ENCODE results near the gene ENTHD1. TPM values are rescaled to one million over a fixed set of nuclear protein-coding genes. Genes with fewer than 3 reads are reported as not detected.

ENTHD1 gene
- total and polyA plus RNA-seq, 2 experiments from 2014 or later: not detected

- H3K4me3 ChIP-seq: no peak overlapping the region
- no peak overlapping the region for H3K27ac ChIP-seq
- H3K27me3 ChIP-seq: peaks cover 10% of the 10 kb centered on the region
- H3K9me3 ChIP-seq (ENCODE audit: low read depth): no peaks in the 10 kb centered on the region
- TF ChIP-seq, protein P1, sequence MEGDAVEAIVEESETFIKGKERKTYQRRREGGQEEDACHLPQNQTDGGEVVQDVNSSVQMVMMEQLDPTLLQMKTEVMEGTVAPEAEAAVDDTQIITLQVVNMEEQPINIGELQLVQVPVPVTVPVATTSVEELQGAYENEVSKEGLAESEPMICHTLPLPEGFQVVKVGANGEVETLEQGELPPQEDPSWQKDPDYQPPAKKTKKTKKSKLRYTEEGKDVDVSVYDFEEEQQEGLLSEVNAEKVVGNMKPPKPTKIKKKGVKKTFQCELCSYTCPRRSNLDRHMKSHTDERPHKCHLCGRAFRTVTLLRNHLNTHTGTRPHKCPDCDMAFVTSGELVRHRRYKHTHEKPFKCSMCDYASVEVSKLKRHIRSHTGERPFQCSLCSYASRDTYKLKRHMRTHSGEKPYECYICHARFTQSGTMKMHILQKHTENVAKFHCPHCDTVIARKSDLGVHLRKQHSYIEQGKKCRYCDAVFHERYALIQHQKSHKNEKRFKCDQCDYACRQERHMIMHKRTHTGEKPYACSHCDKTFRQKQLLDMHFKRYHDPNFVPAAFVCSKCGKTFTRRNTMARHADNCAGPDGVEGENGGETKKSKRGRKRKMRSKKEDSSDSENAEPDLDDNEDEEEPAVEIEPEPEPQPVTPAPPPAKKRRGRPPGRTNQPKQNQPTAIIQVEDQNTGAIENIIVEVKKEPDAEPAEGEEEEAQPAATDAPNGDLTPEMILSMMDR (IDR thresholded peaks at IDR 0.05; ENCODE audit: low read depth, low read length): no peak
- no peaks in the 10 kb centered on the region for H3K4me1 ChIP-seq (ENCODE audit: low read depth)
- H3K36me3 ChIP-seq: no peaks in the 10 kb centered on the region
- DNase-seq (ENCODE audit: low read depth in 1 of 2, low spot score in 1 of 2): no peak
Measured at GRCh38 chr22:39833610-39834009, 60.0 kb downstream of the ENTHD1 start.

- H3K36me3 ChIP-seq: no peaks in the 10 kb centered on the region
- peaks cover 10% of the 10 kb centered on the region for H3K27me3 ChIP-seq
- no peaks in the 10 kb centered on the region for H3K4me1 ChIP-seq (ENCODE audit: low read depth)
- H3K4me3 ChIP-seq: no peak overlapping the region
- no peaks in the 10 kb centered on the region for H3K9me3 ChIP-seq (ENCODE audit: low read depth)
- H3K27ac ChIP-seq: no peak overlapping the region
- no peak for DNase-seq (ENCODE audit: low read depth in 1 of 2, low spot score in 1 of 2)
- TF ChIP-seq, protein P1 (IDR thresholded peaks at IDR 0.05; ENCODE audit: low read depth, low read length): no peak
Measured at GRCh38 chr22:39833093-39833492, 60.5 kb downstream of the ENTHD1 start.

DNA sequence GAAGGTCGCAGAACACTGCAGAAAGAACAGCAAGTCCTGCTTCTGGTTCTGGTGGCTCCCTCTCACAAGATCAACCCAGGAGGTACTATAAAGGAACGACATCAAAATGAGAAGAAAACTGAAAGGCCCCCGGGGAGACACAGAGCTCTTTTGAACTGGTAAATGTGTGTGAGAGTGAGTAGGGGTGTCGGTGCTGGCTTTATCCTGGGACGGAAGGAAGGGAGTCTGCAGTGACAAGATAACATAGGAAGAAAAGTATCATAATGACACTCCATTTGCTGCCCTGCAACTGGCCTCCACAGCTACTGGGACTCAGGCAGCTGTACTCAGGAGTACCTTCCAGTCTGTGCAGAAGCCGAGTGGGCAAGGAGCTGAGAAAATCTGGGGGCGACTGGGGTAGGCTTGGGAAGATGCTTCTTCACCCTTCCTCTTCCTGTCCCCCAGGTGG, 60.9 kb downstream of the ENTHD1 start:
- no peaks in the 10 kb centered on the region for H3K4me1 ChIP-seq (ENCODE audit: low read depth)
- TF ChIP-seq, protein P1 (IDR thresholded peaks at IDR 0.05; ENCODE audit: low read depth, low read length): no peak
- no peak for DNase-seq (ENCODE audit: low read depth in 1 of 2, low spot score in 1 of 2)
- H3K4me3 ChIP-seq: no peak overlapping the region
- peaks cover 9% of the 10 kb centered on the region for H3K27me3 ChIP-seq
- H3K27ac ChIP-seq: no peak overlapping the region
- no peaks in the 10 kb centered on the region for H3K9me3 ChIP-seq (ENCODE audit: low read depth)
- H3K36me3 ChIP-seq: no peaks in the 10 kb centered on the region

DNA sequence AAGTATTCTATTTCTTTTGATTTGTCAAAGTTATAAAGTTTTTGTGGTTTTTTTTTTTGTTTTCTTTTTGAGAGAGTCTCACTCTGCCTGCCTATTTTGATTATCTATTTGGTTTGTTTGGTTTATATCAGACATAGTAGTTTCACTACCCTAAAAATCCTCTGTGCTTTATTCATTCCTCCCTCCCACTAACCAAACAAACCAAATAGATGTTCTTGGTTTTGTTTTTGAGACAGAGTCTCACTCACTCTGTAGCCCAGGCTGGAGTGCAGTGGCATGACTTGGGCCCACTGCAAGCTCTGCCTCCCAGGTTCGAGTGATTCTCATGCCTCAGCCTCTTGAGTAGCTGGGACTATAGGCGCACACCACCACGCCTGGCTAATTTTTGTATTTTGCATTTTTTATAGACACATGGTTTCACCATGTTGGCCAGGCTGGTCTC, 67.9 kb downstream of the ENTHD1 start:
- DNase-seq (ENCODE audit: low read depth in 1 of 2, low spot score in 1 of 2): no peak
- Histone ChIP-seq H3K27me3 (peaks cover 12% of the 10 kb centered on the region), H3K9me3 (ENCODE audit: low read depth) (peaks cover 2% of the 10 kb centered on the region), H3K4me1 (ENCODE audit: low read depth) (no peaks in the 10 kb centered on the region), H3K4me3 (no peak overlapping the region), H3K27ac (no peak overlapping the region), H3K36me3 (no peaks in the 10 kb centered on the region)
- TF ChIP-seq, protein P1 (IDR thresholded peaks at IDR 0.05; ENCODE audit: low read depth, low read length): no peak

DNA sequence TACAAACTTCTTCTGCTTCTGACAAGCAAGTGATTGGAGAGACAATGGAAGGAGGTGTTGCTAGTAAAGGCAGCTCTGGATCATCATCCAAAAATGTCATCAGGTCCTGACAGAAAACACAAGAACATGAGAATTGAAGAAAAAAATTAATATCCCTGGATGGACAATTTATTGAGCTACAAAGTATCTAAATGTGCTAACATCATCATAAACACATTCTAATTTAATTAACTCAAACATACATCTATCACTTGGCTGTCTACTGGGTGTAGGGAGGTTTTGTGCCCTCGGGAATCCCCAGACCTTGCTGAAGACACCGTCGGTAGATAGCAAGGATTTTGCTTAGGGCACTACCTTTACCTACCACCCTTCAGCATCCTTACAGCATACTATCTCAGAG, 72.6 kb downstream of the ENTHD1 start:
- Histone ChIP-seq H3K9me3 (ENCODE audit: low read depth) (peaks cover 2% of the 10 kb centered on the region), H3K27ac (no peak overlapping the region), H3K27me3 (peaks cover 16% of the 10 kb centered on the region), H3K4me3 (no peak overlapping the region), H3K36me3 (no peaks in the 10 kb centered on the region), H3K4me1 (ENCODE audit: low read depth) (no peaks in the 10 kb centered on the region)
- DNase-seq (ENCODE audit: low read depth in 1 of 2, low spot score in 1 of 2): no peak
- TF ChIP-seq, protein P1 (IDR thresholded peaks at IDR 0.05; ENCODE audit: low read depth, low read length): no peak

DNA sequence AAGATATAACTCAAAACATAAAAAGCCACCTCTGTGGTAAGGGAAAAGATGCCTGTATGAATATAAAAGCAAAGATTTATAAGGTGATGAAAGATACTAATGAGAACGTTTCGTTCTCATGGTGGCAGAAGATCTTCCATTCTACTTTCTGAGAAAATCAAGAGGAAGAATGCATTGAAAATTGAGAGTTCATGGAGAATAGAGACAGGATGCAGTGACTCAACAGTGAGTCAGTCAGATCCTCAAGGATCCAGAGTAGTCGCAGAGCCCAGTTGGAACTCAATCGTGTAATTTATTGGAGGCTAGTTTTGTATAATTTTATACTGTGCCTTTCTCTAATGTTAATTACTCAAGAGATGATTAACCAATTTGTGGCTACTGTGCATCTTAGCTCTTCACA, 73.3 kb downstream of the ENTHD1 start:
- TF ChIP-seq, protein P1 (IDR thresholded peaks at IDR 0.05; ENCODE audit: low read depth, low read length): no peak
- no peak overlapping the region for H3K27ac ChIP-seq
- DNase-seq (ENCODE audit: low read depth in 1 of 2, low spot score in 1 of 2): peak in 1 of 2 donors; percentile 65

More for the DNA sequence above, 73.3 kb downstream of the ENTHD1 start:
- H3K36me3 ChIP-seq: no peaks in the 10 kb centered on the region
- H3K4me1 ChIP-seq (ENCODE audit: low read depth): no peaks in the 10 kb centered on the region
- no peak overlapping the region for H3K4me3 ChIP-seq
- H3K9me3 ChIP-seq (ENCODE audit: low read depth): peaks cover 2% of the 10 kb centered on the region
- H3K27me3 ChIP-seq: peaks cover 16% of the 10 kb centered on the region

All from cardiac muscle cell (in vitro differentiated cells and primary cell).